Neural cell (in vitro differentiated cells): ENCODE data around the gene NDUFV2. TPM values are rescaled to one million over a fixed set of nuclear protein-coding genes. Genes with fewer than 3 reads are reported as not detected.

ENCODE experiments used
- H2AFZ ChIP-seq: fragments of 200-600, 300-800 bp; sonication (generic), shearing (Covaris generic); 2 replicates; pipeline ENCODE4 v1.6.0; 2014; ENCODE audit warnings: low read depth, mild to moderate bottlenecking, antibody characterized with exemption, low read length, moderate library complexity
- H3F3A ChIP-seq: fragments of 200-600 bp; shearing (Covaris generic); 2 replicates; pipeline ENCODE4 v1.6.1; 2016; ENCODE audit warnings: mild to moderate bottlenecking, moderate library complexity, mixed read lengths, antibody characterized with exemption, low read length; ENCODE audit not compliant: insufficient read depth, poor library complexity, severe bottlenecking
- H3K27ac ChIP-seq: fragments of 200-600, 300-800 bp; sonication (generic), shearing (Covaris generic); 2 replicates; pipeline ENCODE4 v1.5.1; 2014; ENCODE audit warnings: mild to moderate bottlenecking, low read length, moderate library complexity
- H3K27me3 ChIP-seq: fragments of 300-800, 200-600 bp; sonication (generic), shearing (Covaris generic); 2 replicates; pipeline ENCODE4 v1.6.0; 2014; ENCODE audit warnings: mild to moderate bottlenecking, low read depth, low read length, moderate library complexity; ENCODE audit not compliant: insufficient read depth
- H3K36me3 ChIP-seq: fragments of 300-800, 200-600 bp; sonication (generic), shearing (Covaris generic); 2 replicates; pipeline ENCODE4 v1.5.1; 2014; ENCODE audit warnings: mild to moderate bottlenecking, antibody characterized with exemption, low read length, moderate library complexity; ENCODE audit not compliant: insufficient read depth
- H3K4me2 ChIP-seq: fragments of 300-800, 200-600 bp; sonication (generic), shearing (Covaris generic); 2 replicates; pipeline ENCODE4 v1.6.0; 2014; ENCODE audit warnings: mild to moderate bottlenecking, low read length
- H3K4me3 ChIP-seq: fragments of 300-800, 200-600 bp; sonication (generic), shearing (Covaris generic); 2 replicates; pipeline ENCODE4 v1.5.1; 2014; ENCODE audit warnings: mild to moderate bottlenecking, low read length, moderate library complexity
- H3K79me2 ChIP-seq: fragments of 200-600 bp; shearing (Covaris generic); replicated peaks from 2 replicates; pipeline ENCODE4 v1.6.0; 2014; ENCODE audit warnings: mild to moderate bottlenecking, low read length, moderate library complexity; ENCODE audit not compliant: insufficient read depth
- H3K9ac ChIP-seq: fragments of 300-800, 200-600 bp; sonication (generic), shearing (Covaris generic); 2 replicates; pipeline ENCODE4 v1.6.1; 2016; ENCODE audit warnings: mild to moderate bottlenecking, low read length, mixed read lengths
- H3K9me2 ChIP-seq: fragments of 200-600 bp; shearing (Covaris generic); 2 replicates; pipeline ENCODE4 v1.6.1; 2016; ENCODE audit warnings: mild to moderate bottlenecking, low read length, mixed read lengths; ENCODE audit not compliant: insufficient read depth
- H3K9me3 ChIP-seq: fragments of 200-600, 300-800 bp; sonication (generic), shearing (Covaris generic); 2 replicates; pipeline ENCODE4 v1.6.1; 2016; ENCODE audit warnings: mild to moderate bottlenecking, mixed run types, low read length, moderate library complexity, mixed read lengths
- H4K20me1 ChIP-seq: fragments of 200-600 bp; shearing (Covaris generic); 2 replicates; pipeline ENCODE4 v1.6.1; 2016; ENCODE audit warnings: mild to moderate bottlenecking, mixed run types; ENCODE audit not compliant: insufficient read depth
- EP300 ChIP-seq: fragments of 450-650 bp; conservative IDR thresholded peaks from 2 replicates; pipeline ENCODE4 v1.6.1; 2014; ENCODE audit warnings: antibody characterized with exemption, mild to moderate bottlenecking, moderate library complexity; ENCODE audit not compliant: poor library complexity, severe bottlenecking
- EZH2 ChIP-seq: fragments of 200-600, 300-800 bp; shearing (Covaris generic), sonication (generic); IDR thresholded peaks from 2 replicates; pipeline ENCODE4 v1.6.1; 2014; ENCODE audit warnings: antibody characterized with exemption, low read length, borderline replicate concordance, mild to moderate bottlenecking; ENCODE audit not compliant: insufficient read depth, poor library complexity, severe bottlenecking
- MXI1 ChIP-seq: fragments of 450-650 bp; conservative IDR thresholded peaks from 2 replicates; pipeline ENCODE4 v1.6.1; 2014; ENCODE audit warnings: antibody characterized with exemption, mild to moderate bottlenecking; ENCODE audit not compliant: poor library complexity, severe bottlenecking
- POLR2AphosphoS5 ChIP-seq: IDR thresholded peaks from 2 replicates; pipeline ENCODE4 v1.6.1; 2012
- RAD21 ChIP-seq: fragments of 450-650 bp; conservative IDR thresholded peaks from 2 replicates; pipeline ENCODE4 v1.6.1; 2014; ENCODE audit warnings: antibody characterized with exemption, mild to moderate bottlenecking, moderate library complexity
- SMC3 ChIP-seq: fragments of 450-650 bp; conservative IDR thresholded peaks from 2 replicates; pipeline ENCODE4 v1.6.1; 2014; ENCODE audit warnings: antibody characterized with exemption, mild to moderate bottlenecking, moderate library complexity; ENCODE audit not compliant: poor library complexity
- TAF1 ChIP-seq: IDR thresholded peaks from 2 replicates; pipeline ENCODE4 v1.6.1; 2012; ENCODE audit warnings: low read depth
- polyA plus RNA-seq: library from polyadenylated mRNA; depleted of rRNA; stranded (reverse); fragments of >200 nt; gene quantifications from 2 replicates; pipeline ENCODE4 v1.2.3, GENCODE V29; 2014
- TF ChIP-seq, protein P1 (sequence below): IDR thresholded peaks from 2 replicates; pipeline ENCODE4 v1.6.1; 2012; ENCODE audit warnings: borderline replicate concordance
- TF ChIP-seq, protein P2 (sequence below): fragments of 450-650 bp; IDR thresholded peaks from 2 replicates; pipeline ENCODE4 v1.5.1; 2014; ENCODE audit warnings: antibody characterized with exemption, mild to moderate bottlenecking, moderate library complexity; ENCODE audit not compliant: poor library complexity, severe bottlenecking

NDUFV2 gene
- polyA plus RNA-seq, 1 donor from 2014 or later, result 285 TPM

DNA sequence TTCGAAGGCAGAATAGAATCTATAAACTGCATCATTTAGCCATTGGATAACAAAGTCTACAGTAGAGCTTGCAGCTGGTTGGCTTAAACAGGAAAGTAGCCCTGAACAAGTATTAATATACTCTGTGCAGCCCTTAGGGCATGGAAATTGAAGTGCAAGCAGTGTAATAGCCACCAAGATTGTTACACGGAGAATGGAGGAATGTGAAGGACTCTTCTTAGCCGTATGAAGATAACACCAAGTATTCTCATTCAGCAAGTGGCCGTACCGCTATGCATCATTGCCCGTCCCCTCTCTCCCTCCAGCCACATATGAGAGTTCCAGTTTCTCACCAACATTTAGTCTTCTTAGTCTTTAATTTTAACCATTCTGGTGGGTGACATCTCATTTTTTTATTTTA, 74.5 kb downstream of the NDUFV2 start:
- Histone ChIP-seq H3F3A (no peaks in the 10 kb centered on the region), H3K9me3 (no peaks in the 10 kb centered on the region), H4K20me1 (no peaks in the 10 kb centered on the region), H3K36me3 (no peaks in the 10 kb centered on the region), H3K9me2 (no peaks in the 10 kb centered on the region), H3K4me2 (no peak overlapping the region), H2AFZ (no peak overlapping the region), H3K4me3 (no peak overlapping the region), H3K79me2 (peaks cover 28% of the 10 kb centered on the region), H3K9ac (no peak overlapping the region), H3K27me3 (no peaks in the 10 kb centered on the region), H3K27ac (no peak overlapping the region)
- TF ChIP-seq, protein P1, sequence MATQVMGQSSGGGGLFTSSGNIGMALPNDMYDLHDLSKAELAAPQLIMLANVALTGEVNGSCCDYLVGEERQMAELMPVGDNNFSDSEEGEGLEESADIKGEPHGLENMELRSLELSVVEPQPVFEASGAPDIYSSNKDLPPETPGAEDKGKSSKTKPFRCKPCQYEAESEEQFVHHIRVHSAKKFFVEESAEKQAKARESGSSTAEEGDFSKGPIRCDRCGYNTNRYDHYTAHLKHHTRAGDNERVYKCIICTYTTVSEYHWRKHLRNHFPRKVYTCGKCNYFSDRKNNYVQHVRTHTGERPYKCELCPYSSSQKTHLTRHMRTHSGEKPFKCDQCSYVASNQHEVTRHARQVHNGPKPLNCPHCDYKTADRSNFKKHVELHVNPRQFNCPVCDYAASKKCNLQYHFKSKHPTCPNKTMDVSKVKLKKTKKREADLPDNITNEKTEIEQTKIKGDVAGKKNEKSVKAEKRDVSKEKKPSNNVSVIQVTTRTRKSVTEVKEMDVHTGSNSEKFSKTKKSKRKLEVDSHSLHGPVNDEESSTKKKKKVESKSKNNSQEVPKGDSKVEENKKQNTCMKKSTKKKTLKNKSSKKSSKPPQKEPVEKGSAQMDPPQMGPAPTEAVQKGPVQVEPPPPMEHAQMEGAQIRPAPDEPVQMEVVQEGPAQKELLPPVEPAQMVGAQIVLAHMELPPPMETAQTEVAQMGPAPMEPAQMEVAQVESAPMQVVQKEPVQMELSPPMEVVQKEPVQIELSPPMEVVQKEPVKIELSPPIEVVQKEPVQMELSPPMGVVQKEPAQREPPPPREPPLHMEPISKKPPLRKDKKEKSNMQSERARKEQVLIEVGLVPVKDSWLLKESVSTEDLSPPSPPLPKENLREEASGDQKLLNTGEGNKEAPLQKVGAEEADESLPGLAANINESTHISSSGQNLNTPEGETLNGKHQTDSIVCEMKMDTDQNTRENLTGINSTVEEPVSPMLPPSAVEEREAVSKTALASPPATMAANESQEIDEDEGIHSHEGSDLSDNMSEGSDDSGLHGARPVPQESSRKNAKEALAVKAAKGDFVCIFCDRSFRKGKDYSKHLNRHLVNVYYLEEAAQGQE, result no peak
- TF ChIP-seq POLR2AphosphoS5 (no peak), EZH2 (no peak), RAD21 (no peak), SMC3 (no peak), MXI1 (no peak), EP300 (no peak), TAF1 (no peak)
- TF ChIP-seq, protein P2, sequence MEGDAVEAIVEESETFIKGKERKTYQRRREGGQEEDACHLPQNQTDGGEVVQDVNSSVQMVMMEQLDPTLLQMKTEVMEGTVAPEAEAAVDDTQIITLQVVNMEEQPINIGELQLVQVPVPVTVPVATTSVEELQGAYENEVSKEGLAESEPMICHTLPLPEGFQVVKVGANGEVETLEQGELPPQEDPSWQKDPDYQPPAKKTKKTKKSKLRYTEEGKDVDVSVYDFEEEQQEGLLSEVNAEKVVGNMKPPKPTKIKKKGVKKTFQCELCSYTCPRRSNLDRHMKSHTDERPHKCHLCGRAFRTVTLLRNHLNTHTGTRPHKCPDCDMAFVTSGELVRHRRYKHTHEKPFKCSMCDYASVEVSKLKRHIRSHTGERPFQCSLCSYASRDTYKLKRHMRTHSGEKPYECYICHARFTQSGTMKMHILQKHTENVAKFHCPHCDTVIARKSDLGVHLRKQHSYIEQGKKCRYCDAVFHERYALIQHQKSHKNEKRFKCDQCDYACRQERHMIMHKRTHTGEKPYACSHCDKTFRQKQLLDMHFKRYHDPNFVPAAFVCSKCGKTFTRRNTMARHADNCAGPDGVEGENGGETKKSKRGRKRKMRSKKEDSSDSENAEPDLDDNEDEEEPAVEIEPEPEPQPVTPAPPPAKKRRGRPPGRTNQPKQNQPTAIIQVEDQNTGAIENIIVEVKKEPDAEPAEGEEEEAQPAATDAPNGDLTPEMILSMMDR, result no peak

DNA sequence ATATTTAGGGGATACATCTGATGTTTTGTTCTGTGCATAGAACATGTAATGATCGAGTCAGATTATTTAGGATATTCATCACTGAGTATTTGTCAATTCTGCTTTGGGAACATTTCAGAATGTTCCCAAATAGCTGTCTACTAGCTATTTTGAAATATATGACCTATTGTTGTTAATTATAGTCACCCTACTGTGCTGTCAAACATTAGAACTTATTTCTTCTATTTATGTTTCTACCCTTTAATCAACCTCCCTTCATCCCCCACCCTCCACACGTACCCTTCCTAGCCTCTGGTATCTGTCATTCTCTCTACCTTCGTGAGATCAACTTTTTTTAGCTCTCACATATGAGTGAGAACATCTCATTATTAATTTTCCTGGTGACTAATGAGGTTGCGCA, 75.0 kb downstream of the NDUFV2 start:
- Histone ChIP-seq H3K36me3 (no peaks in the 10 kb centered on the region), H3K9me2 (no peaks in the 10 kb centered on the region), H3F3A (no peaks in the 10 kb centered on the region), H3K27me3 (no peaks in the 10 kb centered on the region), H4K20me1 (no peaks in the 10 kb centered on the region), H3K9me3 (no peaks in the 10 kb centered on the region), H3K79me2 (peaks cover 28% of the 10 kb centered on the region), H3K9ac (no peak overlapping the region), H3K27ac (no peak overlapping the region), H2AFZ (no peak overlapping the region), H3K4me2 (no peak overlapping the region), H3K4me3 (no peak overlapping the region)
- TF ChIP-seq EZH2, result no peak
- TF ChIP-seq MXI1, result no peak
- TF ChIP-seq RAD21, result no peak
- TF ChIP-seq, protein P2, result no peak
- TF ChIP-seq SMC3, result no peak
